A549 (cell line): ENCODE measurements around the gene C4orf50.

Experiments
- CBX8 ChIP-seq: fragments of 200-600 bp; sonication (generic); IDR thresholded peaks from 2 replicates; pipeline ENCODE4 v1.6.1; 2016
- EP300 ChIP-seq, 2 experiments: fragments of >200 bp; sonication (Bioruptor Twin); formaldehyde crosslinking; IDR thresholded peaks; 2 replicates in 1 of 2; 3 replicates in 1 of 2; pipeline ENCODE4 v1.6.1; 2016 to 2017
- MAZ ChIP-seq: fragments of 150-350 bp; IDR thresholded peaks from 2 replicates; pipeline ENCODE4 v1.6.1; 2014; ENCODE audit warnings: antibody characterized with exemption, low read depth, low read length, borderline replicate concordance
- POLR2A ChIP-seq: IDR thresholded peaks from 2 replicates; pipeline ENCODE4 v1.6.1; 2012; ENCODE audit warnings: mild to moderate bottlenecking, low read length
- POLR2AphosphoS2 ChIP-seq: conservative IDR thresholded peaks from 2 replicates; pipeline ENCODE4 v1.6.1; 2012; ENCODE audit warnings: low read length, improper control_type of control experiment, inconsistent platforms
- RFX5 ChIP-seq: fragments of 450-650 bp; IDR thresholded peaks from 2 replicates; pipeline ENCODE4 v1.7.1; 2014; ENCODE audit warnings: antibody characterized with exemption, mild to moderate bottlenecking, moderate library complexity
- TF ChIP-seq, protein P1 (sequence below): IDR thresholded peaks from 2 replicates; pipeline ENCODE4 v1.6.1; 2012
- TF ChIP-seq, protein P2 (sequence below): fragments of >200 bp; sonication (Bioruptor Twin); formaldehyde crosslinking; IDR thresholded peaks from 3 replicates; pipeline ENCODE4 v1.5.1; 2016
- TF ChIP-seq, protein P3 (sequence below): fragments of 150-350 bp; IDR thresholded peaks from 2 replicates; pipeline ENCODE4 v1.6.1; 2014; ENCODE audit warnings: low read depth, mild to moderate bottlenecking, low read length

DNA sequence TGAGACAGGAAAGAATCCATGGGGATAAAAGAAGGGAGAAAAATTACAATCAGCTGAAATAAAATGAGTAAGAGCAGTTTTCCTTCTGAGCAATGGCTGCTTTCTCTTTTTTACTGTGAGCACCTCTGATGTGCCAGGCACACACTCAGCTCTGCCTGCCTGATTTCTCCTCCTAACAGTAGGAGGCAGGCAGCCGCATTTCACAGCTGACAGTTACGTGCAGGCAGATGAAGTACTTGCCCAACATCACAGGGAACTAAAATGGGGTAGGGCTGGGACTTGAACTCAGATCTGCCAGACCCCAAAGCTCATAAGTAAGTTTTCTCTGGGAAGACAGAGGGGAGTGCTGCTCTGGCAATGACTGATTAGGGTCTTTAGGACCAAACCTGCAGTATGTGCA, 54.6 kb downstream of the C4orf50 start:
- TF ChIP-seq EP300 (IDR thresholded peaks at IDR 0.05): no peak
- TF ChIP-seq RFX5: no peak
- TF ChIP-seq, protein P1, sequence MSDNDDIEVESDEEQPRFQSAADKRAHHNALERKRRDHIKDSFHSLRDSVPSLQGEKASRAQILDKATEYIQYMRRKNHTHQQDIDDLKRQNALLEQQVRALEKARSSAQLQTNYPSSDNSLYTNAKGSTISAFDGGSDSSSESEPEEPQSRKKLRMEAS: no peak
- TF ChIP-seq, protein P2, sequence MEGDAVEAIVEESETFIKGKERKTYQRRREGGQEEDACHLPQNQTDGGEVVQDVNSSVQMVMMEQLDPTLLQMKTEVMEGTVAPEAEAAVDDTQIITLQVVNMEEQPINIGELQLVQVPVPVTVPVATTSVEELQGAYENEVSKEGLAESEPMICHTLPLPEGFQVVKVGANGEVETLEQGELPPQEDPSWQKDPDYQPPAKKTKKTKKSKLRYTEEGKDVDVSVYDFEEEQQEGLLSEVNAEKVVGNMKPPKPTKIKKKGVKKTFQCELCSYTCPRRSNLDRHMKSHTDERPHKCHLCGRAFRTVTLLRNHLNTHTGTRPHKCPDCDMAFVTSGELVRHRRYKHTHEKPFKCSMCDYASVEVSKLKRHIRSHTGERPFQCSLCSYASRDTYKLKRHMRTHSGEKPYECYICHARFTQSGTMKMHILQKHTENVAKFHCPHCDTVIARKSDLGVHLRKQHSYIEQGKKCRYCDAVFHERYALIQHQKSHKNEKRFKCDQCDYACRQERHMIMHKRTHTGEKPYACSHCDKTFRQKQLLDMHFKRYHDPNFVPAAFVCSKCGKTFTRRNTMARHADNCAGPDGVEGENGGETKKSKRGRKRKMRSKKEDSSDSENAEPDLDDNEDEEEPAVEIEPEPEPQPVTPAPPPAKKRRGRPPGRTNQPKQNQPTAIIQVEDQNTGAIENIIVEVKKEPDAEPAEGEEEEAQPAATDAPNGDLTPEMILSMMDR: no peak
- no peak for TF ChIP-seq MAZ
- no peak for TF ChIP-seq CBX8
- no peak for TF ChIP-seq POLR2AphosphoS2
- TF ChIP-seq, protein P3, sequence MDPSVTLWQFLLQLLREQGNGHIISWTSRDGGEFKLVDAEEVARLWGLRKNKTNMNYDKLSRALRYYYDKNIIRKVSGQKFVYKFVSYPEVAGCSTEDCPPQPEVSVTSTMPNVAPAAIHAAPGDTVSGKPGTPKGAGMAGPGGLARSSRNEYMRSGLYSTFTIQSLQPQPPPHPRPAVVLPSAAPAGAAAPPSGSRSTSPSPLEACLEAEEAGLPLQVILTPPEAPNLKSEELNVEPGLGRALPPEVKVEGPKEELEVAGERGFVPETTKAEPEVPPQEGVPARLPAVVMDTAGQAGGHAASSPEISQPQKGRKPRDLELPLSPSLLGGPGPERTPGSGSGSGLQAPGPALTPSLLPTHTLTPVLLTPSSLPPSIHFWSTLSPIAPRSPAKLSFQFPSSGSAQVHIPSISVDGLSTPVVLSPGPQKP: no peak
- no peak for TF ChIP-seq POLR2A
